Mesenchymal stem cell (in vitro differentiated cells and primary cell): ENCODE data around the gene SLF1.

Experiments
- DNase-seq: peaks from one replicate; pipeline ENCODE4 v3.0.0-alpha.2; 2013
- H2AFZ ChIP-seq: one replicate; pipeline ENCODE4 v1.6.1; 2013; ENCODE audit warnings: low read depth, mild to moderate bottlenecking, control low read depth, inconsistent platforms, low read length, moderate library complexity
- H2AK5ac ChIP-seq: 2 replicates; pipeline ENCODE4 v1.6.1; 2013; ENCODE audit warnings: low read length, moderate library complexity, mild to moderate bottlenecking, inconsistent platforms; ENCODE audit not compliant: severe bottlenecking
- H2BK120ac ChIP-seq: one replicate; pipeline ENCODE4 v1.6.1; 2013; ENCODE audit warnings: low read depth, mild to moderate bottlenecking, inconsistent platforms, low read length, moderate library complexity
- H2BK12ac ChIP-seq, 2 experiments: one replicate each; pipeline ENCODE4 v1.6.1; 2013; ENCODE audit warnings: inconsistent platforms in 2 of 2, low read length in 2 of 2, mild to moderate bottlenecking in 2 of 2, moderate library complexity in 2 of 2, control low read depth in 1 of 2
- H2BK15ac ChIP-seq: one replicate; pipeline ENCODE4 v1.6.1; 2013; ENCODE audit warnings: mild to moderate bottlenecking, low read depth, inconsistent platforms; ENCODE audit not compliant: poor library complexity, severe bottlenecking
- H2BK5ac ChIP-seq: 2 replicates; pipeline ENCODE4 v1.6.1; 2013; ENCODE audit warnings: low read depth, mild to moderate bottlenecking, low read length, control low read depth, inconsistent platforms; ENCODE audit not compliant: poor library complexity, severe bottlenecking
- H3K14ac ChIP-seq, 2 experiments: one replicate each; pipeline ENCODE4 v1.6.1; 2013; ENCODE audit warnings: inconsistent platforms in 2 of 2, low read length in 2 of 2, control low read depth in 1 of 2, mild to moderate bottlenecking in 1 of 2, moderate library complexity in 1 of 2
- H3K18ac ChIP-seq, 2 experiments: one replicate each; pipeline ENCODE4 v1.6.1; 2013; ENCODE audit warnings: inconsistent platforms in 2 of 2, low read length in 2 of 2, control low read depth in 1 of 2, low read depth in 1 of 2, mild to moderate bottlenecking in 1 of 2
- H3K23ac ChIP-seq, 2 experiments: one replicate each; pipeline ENCODE4 v1.6.1; 2013; ENCODE audit warnings: inconsistent platforms in 2 of 2, low read length in 2 of 2, mild to moderate bottlenecking in 2 of 2, moderate library complexity in 2 of 2, control low read depth in 1 of 2
- H3K27ac ChIP-seq: 2 replicates; pipeline ENCODE4 v1.5.1; 2013; ENCODE audit warnings: mild to moderate bottlenecking, moderate library complexity, low read length, control low read depth, inconsistent platforms; ENCODE audit not compliant: poor library complexity, severe bottlenecking
- H3K27me3 ChIP-seq, 2 experiments: 2 replicates each; pipeline versions ENCODE4 v1.6.1 to v1.7.0; 2013; ENCODE audit warnings: low read length in 2 of 2, mild to moderate bottlenecking in 2 of 2, moderate library complexity in 2 of 2, control low read depth in 1 of 2, inconsistent platforms in 1 of 2; ENCODE audit not compliant: control insufficient read depth in 1 of 2, insufficient read depth in 1 of 2
- H3K36me3 ChIP-seq, 2 experiments: 2 replicates each; pipeline versions ENCODE4 v1.6.1 to v1.7.0; 2013; ENCODE audit warnings: low read length in 2 of 2, control low read depth in 1 of 2, inconsistent platforms in 1 of 2, low read depth in 1 of 2, mild to moderate bottlenecking in 1 of 2; ENCODE audit not compliant: insufficient read depth in 2 of 2, control insufficient read depth in 1 of 2
- H3K4ac ChIP-seq, 2 experiments: one replicate each; pipeline ENCODE4 v1.6.1; 2013; ENCODE audit warnings: inconsistent platforms in 2 of 2, low read length in 2 of 2, mild to moderate bottlenecking in 2 of 2, moderate library complexity in 2 of 2, control low read depth in 1 of 2, low read depth in 1 of 2
- H3K4me1 ChIP-seq: 2 replicates; pipeline ENCODE4 v1.6.1; 2013; ENCODE audit warnings: low read depth, low read length, control low read depth; ENCODE audit not compliant: control insufficient read depth, insufficient read depth
- H3K4me2 ChIP-seq: 2 replicates; pipeline ENCODE4 v1.6.1; 2013; ENCODE audit warnings: low read length, mild to moderate bottlenecking, inconsistent platforms; ENCODE audit not compliant: poor library complexity, severe bottlenecking
- H3K4me3 ChIP-seq, 2 experiments: 2 replicates each; pipeline versions ENCODE4 v1.5.1 to v1.7.0; 2013; ENCODE audit warnings: low read length in 2 of 2, mild to moderate bottlenecking in 2 of 2, control low read depth in 1 of 2, low read depth in 1 of 2; ENCODE audit not compliant: insufficient read depth in 1 of 2
- H3K79me1 ChIP-seq: replicated peaks from 2 replicates; pipeline ENCODE4 v1.6.1; 2013; ENCODE audit warnings: mild to moderate bottlenecking, control low read depth, low read length, inconsistent platforms; ENCODE audit not compliant: poor library complexity, severe bottlenecking
- H3K9ac ChIP-seq: 2 replicates; pipeline ENCODE4 v1.7.0; 2013; ENCODE audit warnings: mild to moderate bottlenecking, low read length, moderate library complexity
- H3K9me3 ChIP-seq: 2 replicates; pipeline ENCODE4 v1.7.0; 2013; ENCODE audit warnings: mild to moderate bottlenecking, low read length; ENCODE audit not compliant: control insufficient read depth
- H4K8ac ChIP-seq: one replicate; pipeline ENCODE4 v1.6.1; 2013; ENCODE audit warnings: inconsistent platforms, mild to moderate bottlenecking, low read length, moderate library complexity
- H4K91ac ChIP-seq: one replicate; pipeline ENCODE4 v1.6.1; 2013; ENCODE audit warnings: mild to moderate bottlenecking, low read length, inconsistent platforms
- WGBS: methylation state at CpG from one replicate; pipeline ENCODE4 v1.1.7; 2013; ENCODE audit warnings: mixed read lengths; 5-methylcytosine and 5-hydroxymethylcytosine counted together

The SLF1 gene

DNA sequence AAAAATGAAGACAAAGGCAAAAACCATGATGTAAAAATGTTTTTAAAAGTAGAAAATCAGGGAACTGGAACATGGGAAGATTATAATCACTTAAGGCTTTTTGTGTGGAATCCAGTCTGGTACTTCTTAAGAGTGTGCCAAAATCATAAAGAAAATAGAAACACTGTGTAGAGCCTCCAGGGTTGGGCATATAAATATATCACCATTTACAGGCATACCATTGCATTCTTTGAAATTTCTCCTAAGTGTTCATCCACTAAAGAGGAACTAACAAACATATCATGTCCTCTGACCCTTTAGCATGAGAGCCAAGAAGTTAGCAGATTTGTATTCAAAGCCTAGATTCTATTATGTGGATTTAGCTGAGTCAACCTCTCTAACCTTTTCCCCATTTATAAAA lies 93.3 kb downstream of the SLF1 start:
- H3K9me3 ChIP-seq = no peaks in the 10 kb centered on the region
- no peaks in the 10 kb centered on the region for H3K4me1 ChIP-seq
- no peak overlapping the region for H2BK5ac ChIP-seq
- no peak for DNase-seq
- H3K27me3 ChIP-seq = no peaks in the 10 kb centered on the region
- H3K23ac ChIP-seq = no peak overlapping the region
- H2BK12ac ChIP-seq = no peak overlapping the region
- H3K9ac ChIP-seq = no peak overlapping the region
- no peak overlapping the region for H3K27ac ChIP-seq
- H3K4me2 ChIP-seq = no peak overlapping the region
- no peak overlapping the region for H3K18ac ChIP-seq
- no peak overlapping the region for H2AK5ac ChIP-seq
- no peak overlapping the region for H4K91ac ChIP-seq
- H2BK15ac ChIP-seq = no peak overlapping the region
- no peak overlapping the region for H2AFZ ChIP-seq
- H3K79me1 ChIP-seq = no peaks in the 10 kb centered on the region
- no peak overlapping the region for H3K4ac ChIP-seq
- no peak overlapping the region for H4K8ac ChIP-seq
- no peak overlapping the region for H3K4me3 ChIP-seq
- peaks cover 3 to 12% of the 10 kb centered on the region in 2 experiments for H3K36me3 ChIP-seq
- H2BK120ac ChIP-seq = no peak overlapping the region
- no peak overlapping the region for H3K14ac ChIP-seq

DNA sequence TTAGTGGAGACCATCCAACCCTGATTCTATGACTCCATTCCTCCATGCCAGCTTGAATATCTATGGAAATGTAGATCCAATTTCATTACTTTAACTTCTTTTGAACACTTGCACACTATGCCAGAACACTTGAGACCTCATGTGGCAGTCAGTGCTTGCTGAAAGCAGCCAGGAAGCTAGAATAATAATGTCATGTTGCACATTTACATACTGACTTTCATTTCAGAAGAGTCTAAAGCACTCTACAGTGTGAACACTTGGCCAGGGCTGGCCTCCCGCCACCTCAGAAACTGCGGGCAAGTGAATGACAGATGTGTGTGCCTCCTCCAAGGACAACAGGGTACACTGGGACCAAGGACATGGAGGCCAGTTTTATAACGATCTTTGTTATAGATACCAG lies 97.3 kb downstream of the SLF1 start:
- Histone ChIP-seq H3K4me1 (no peaks in the 10 kb centered on the region), H3K23ac (no peak overlapping the region), H4K8ac (no peak overlapping the region), H2BK15ac (no peak overlapping the region), H3K79me1 (no peaks in the 10 kb centered on the region), H3K9me3 (no peaks in the 10 kb centered on the region), H2BK120ac (no peak overlapping the region), H4K91ac (no peak overlapping the region), H2BK12ac (no peak overlapping the region), H2AFZ (no peak overlapping the region), H3K36me3 (peaks cover 3 to 10% of the 10 kb centered on the region in 2 experiments), H2AK5ac (no peak overlapping the region), H3K14ac (no peak overlapping the region), H2BK5ac (no peak overlapping the region), H3K27me3 (no peaks in the 10 kb centered on the region), H3K27ac (no peak overlapping the region), H3K4ac (no peak overlapping the region), H3K4me2 (no peak overlapping the region), H3K9ac (no peak overlapping the region), H3K18ac (no peak overlapping the region), H3K4me3 (no peak overlapping the region)
- WGBS = 100% methylated on average over 2 of the region's 3 CpGs
- DNase-seq = no peak

DNA sequence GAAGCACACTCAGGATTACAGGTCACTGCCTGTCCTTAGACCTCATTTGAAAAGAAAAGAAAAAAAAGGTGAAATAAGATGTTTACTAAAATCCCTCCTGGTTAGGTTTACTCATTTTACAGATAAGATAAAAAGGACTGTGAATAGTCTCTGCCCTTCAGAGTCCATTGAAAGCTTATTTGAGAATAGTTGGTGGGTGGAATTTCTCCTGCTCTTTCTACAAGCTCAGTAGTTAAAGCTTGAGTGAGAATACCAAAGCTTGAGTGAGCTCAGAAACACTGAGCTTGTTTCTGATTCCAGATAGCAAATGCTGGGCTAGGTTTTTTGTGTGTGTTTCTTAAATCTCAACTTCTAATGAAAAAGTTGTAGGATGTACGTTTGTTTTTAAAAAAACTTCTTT lies 106.7 kb downstream of the SLF1 start:
- Histone ChIP-seq H3K9me3 (no peaks in the 10 kb centered on the region), H3K4ac (no peak overlapping the region), H3K23ac (no peak overlapping the region), H2BK15ac (no peak overlapping the region), H3K4me1 (no peaks in the 10 kb centered on the region), H2BK120ac (no peak overlapping the region), H3K9ac (no peak overlapping the region), H3K4me3 (no peak overlapping the region), H3K27ac (no peak overlapping the region), H2AK5ac (no peak overlapping the region), H3K36me3 (peaks cover 0 to 1% of the 10 kb centered on the region in 2 experiments), H4K8ac (no peak overlapping the region), H3K18ac (no peak overlapping the region), H2BK5ac (no peak overlapping the region), H3K79me1 (peaks cover 2% of the 10 kb centered on the region), H2BK12ac (no peak overlapping the region), H2AFZ (no peak overlapping the region), H3K27me3 (no peaks in the 10 kb centered on the region), H3K4me2 (no peak overlapping the region), H4K91ac (no peak overlapping the region), H3K14ac (no peak overlapping the region)
- DNase-seq = no peak
- WGBS = 80% methylated on average over 1 of the region's 1 CpG

DNA sequence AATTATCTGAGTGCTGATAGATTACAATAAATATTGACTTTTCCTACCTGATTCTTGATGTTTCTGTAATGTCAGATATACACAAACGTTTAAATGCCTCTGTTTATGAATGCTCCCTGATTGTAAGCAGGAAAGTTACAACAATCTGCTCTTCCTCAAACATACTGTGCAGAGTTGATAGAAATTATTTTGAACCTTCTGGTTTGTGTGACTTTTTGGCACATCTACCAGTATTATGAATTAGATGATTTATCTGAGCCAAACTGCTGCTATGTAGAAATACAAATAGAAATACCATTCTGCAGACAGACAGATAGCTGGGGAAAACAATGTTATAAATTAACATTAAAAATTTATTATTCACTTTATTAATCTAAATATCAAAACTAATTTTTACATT lies 113.0 kb downstream of the SLF1 start:
- no peak overlapping the region for H2BK5ac ChIP-seq
- no peak overlapping the region for H3K18ac ChIP-seq
- no peak overlapping the region for H2BK12ac ChIP-seq
- H3K14ac ChIP-seq = no peak overlapping the region
- H3K9ac ChIP-seq = no peak overlapping the region
- no peak overlapping the region for H3K23ac ChIP-seq
- H2AFZ ChIP-seq = no peak overlapping the region
- 86% methylated on average over 1 of the region's 1 CpG for WGBS
- H2BK15ac ChIP-seq = no peak overlapping the region
- H3K79me1 ChIP-seq = peaks cover 2% of the 10 kb centered on the region
- H3K36me3 ChIP-seq = peaks cover 0 to 3% of the 10 kb centered on the region in 2 experiments
- no peak overlapping the region for H2BK120ac ChIP-seq
- no peaks in the 10 kb centered on the region for H3K9me3 ChIP-seq
- H4K91ac ChIP-seq = no peak overlapping the region
- no peak for DNase-seq
- H3K4ac ChIP-seq = no peak overlapping the region
- H3K4me1 ChIP-seq = no peaks in the 10 kb centered on the region
- no peak overlapping the region for H2AK5ac ChIP-seq
- no peak overlapping the region for H3K4me3 ChIP-seq
- H3K4me2 ChIP-seq = no peak overlapping the region
- no peak overlapping the region for H3K27ac ChIP-seq
- no peaks in the 10 kb centered on the region for H3K27me3 ChIP-seq
- no peak overlapping the region for H4K8ac ChIP-seq
